Measurements from ENCODE around the gene RAD23A. TPM values are rescaled to one million over a fixed set of nuclear protein-coding genes. Genes with fewer than 3 reads are reported as not detected.
A peak's percentile ranks its signal among the peaks of the same experiment; 100 is the strongest.

RAD23A gene
- polyA plus RNA-seq, 2 of the 4 experiments (the other 2 are of a cell fraction) = 56.2 to 71.6 TPM

GRCh38 chr19:12921047-12921446 lies 24.6 kb upstream of the RAD23A start:
- Histone ChIP-seq H3K9me3 (no peaks in the 10 kb centered on the region), H3K4me3 (no peak overlapping the region), H3K27ac (no peak overlapping the region), H3K4me2 (no peak overlapping the region), H3K4me1 (no peaks in the 10 kb centered on the region)
- WGBS (ENCODE audit: missing lambda C conversion rate) = 61% methylated on average over 3 of the region's 3 CpGs
- FAIRE-seq = no peak
- CTCF ChIA-PET = interaction anchor here (0.6 to 2.8 kb wide), 2 partner anchors 10 to 18 kb away, joined by 3 to 12 read pairs; no protein-coding TSS in a partner anchor
- POLR2A ChIA-PET = no interaction called here
- TF ChIP-seq KDM5A (IDR thresholded peaks at IDR 0.05) (no peak), MYC (IDR thresholded peaks at IDR 0.05; ENCODE audit: borderline replicate concordance, low read length) (no peak), EHMT2 (IDR thresholded peaks at IDR 0.05; ENCODE audit: low read depth) (no peak), REST (IDR thresholded peaks at IDR 0.05) (no peak), EHF (CRISPR knock-in tag; IDR thresholded peaks at IDR 0.05) (no peak), ATOH8 (CRISPR knock-in tag; IDR thresholded peaks at IDR 0.05; ENCODE audit: low read depth) (no peak), POLR2AphosphoS2 (conservative IDR thresholded peaks at IDR 0.05; ENCODE audit: low read length) (no peak), MAZ (IDR thresholded peaks at IDR 0.05; ENCODE audit: borderline replicate concordance, low read depth, low read length) (no peak), HOXA7 (CRISPR knock-in tag; IDR thresholded peaks at IDR 0.05) (no peak), EP300 (IDR thresholded peaks at IDR 0.05) (no peak), USF2 (IDR thresholded peaks at IDR 0.05) (no peak), TFCP2L1 (CRISPR knock-in tag; IDR thresholded peaks at IDR 0.05) (no peak), JUNB (IDR thresholded peaks at IDR 0.05) (no peak), CBX2 (IDR thresholded peaks at IDR 0.05; ENCODE audit: borderline replicate concordance, low read depth) (no peak), HES2 (IDR thresholded peaks at IDR 0.05) (no peak), NPAS2 (CRISPR knock-in tag; IDR thresholded peaks at IDR 0.05; ENCODE audit: borderline replicate concordance) (no peak), POLR2A (IDR thresholded peaks at IDR 0.05; ENCODE audit: low read length) (no peak), CEBPB (IDR thresholded peaks at IDR 0.05) (no peak), JUN (IDR thresholded peaks at IDR 0.05) (no peak)
- TF ChIP-seq, protein P1, sequence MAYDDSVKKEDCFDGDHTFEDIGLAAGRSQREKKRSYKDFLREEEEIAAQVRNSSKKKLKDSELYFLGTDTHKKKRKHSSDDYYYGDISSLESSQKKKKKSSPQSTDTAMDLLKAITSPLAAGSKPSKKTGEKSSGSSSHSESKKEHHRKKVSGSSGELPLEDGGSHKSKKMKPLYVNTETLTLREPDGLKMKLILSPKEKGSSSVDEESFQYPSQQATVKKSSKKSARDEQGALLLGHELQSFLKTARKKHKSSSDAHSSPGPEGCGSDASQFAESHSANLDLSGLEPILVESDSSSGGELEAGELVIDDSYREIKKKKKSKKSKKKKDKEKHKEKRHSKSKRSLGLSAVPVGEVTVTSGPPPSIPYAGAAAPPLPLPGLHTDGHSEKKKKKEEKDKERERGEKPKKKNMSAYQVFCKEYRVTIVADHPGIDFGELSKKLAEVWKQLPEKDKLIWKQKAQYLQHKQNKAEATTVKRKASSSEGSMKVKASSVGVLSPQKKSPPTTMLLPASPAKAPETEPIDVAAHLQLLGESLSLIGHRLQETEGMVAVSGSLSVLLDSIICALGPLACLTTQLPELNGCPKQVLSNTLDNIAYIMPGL (CRISPR knock-in tag; IDR thresholded peaks at IDR 0.05; ENCODE audit: borderline replicate concordance) = no peak
- no peak for DNase-seq (ENCODE audit: low read depth in 1 of 2, low spot score in 1 of 2)
- no peak for ATAC-seq

DNA sequence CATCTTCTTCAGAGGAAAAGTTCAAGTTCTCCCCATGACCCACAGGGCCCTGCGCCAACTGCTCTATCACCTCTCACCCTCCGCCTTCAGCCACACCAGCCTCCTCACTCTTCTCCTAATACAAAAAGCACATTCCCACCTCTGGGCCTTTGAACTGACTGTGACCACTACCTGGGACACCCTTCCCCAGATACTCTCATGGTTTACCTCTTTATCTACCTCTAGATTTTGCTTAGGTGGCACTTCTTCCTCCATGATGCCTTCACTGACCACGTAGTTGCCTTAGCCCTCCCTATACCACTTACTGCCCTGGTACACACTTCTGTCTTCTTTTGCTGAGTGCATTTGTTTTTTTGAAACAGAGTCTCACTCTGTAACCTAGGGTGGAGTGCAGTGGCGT lies 22.7 kb upstream of the RAD23A start:
- ChIA-PET POLR2A (no interaction called here), CTCF (interaction anchor here (2.8 kb wide), 1 partner anchor 8 kb away, joined by 12 read pairs; no protein-coding TSS in a partner anchor)
- DNase-seq (ENCODE audit: low read depth in 1 of 2, low spot score in 1 of 2) = no peak
- H3K9me3 ChIP-seq = no peaks in the 10 kb centered on the region
- no peak overlapping the region for H3K4me3 ChIP-seq
- TF ChIP-seq RNF2 (IDR thresholded peaks at IDR 0.05; ENCODE audit: borderline replicate concordance, low read depth) = no peak
- TF ChIP-seq GATA3 (IDR thresholded peaks at IDR 0.05; ENCODE audit: borderline replicate concordance) = no peak
- TF ChIP-seq RFX5 (IDR thresholded peaks at IDR 0.05) = no peak
- TF ChIP-seq SMC3 (IDR thresholded peaks at IDR 0.05) = no peak
- peak; percentile 63 for TF ChIP-seq MAFK (IDR thresholded peaks at IDR 0.05; ENCODE audit: partially characterized antibody)
- no peak for TF ChIP-seq HOXA7 (CRISPR knock-in tag; IDR thresholded peaks at IDR 0.05)
- no peak for FAIRE-seq
- H3K4me1 ChIP-seq = no peaks in the 10 kb centered on the region
- no peak for ATAC-seq
- WGBS (ENCODE audit: missing lambda C conversion rate) = 95% methylated on average over 4 of the region's 4 CpGs
- H3K4me2 ChIP-seq = no peak overlapping the region
- H3K27ac ChIP-seq = no peak overlapping the region

Data from A549 (cell line).